Peyer's patch (tissue), 4 donors: Measurements from ENCODE around the gene DPEP2NB.

Source experiments
- CTCF ChIP-seq, 6 experiments: fragments of 450-650 bp in 4 of 6; fragments of 200-600 bp in 2 of 6; sonication (generic) in 1 of 6; IDR thresholded peaks; one replicate each; pipeline ENCODE4 v1.5.1; 2017 to 2019; ENCODE audit warnings: antibody characterized with exemption in 6 of 6, mild to moderate bottlenecking in 3 of 6, moderate library complexity in 1 of 6
- POLR2A ChIP-seq, 2 donors: fragments of 450-650 bp; IDR thresholded peaks; one replicate each; pipeline ENCODE4 v1.5.1; 2017; ENCODE audit warnings: antibody characterized with exemption in 2 of 2, mild to moderate bottlenecking in 2 of 2, moderate library complexity in 2 of 2

GRCh38 chr16:67992661-67993206, 23.0 kb downstream of the DPEP2NB start:
- no peak for TF ChIP-seq CTCF (IDR thresholded peaks at IDR 0.05)
- no peak for TF ChIP-seq POLR2A (IDR thresholded peaks at IDR 0.05)
